Neural cell (in vitro differentiated cells): ENCODE measurements around the gene SLC30A7. TPM values are rescaled to one million over a fixed set of nuclear protein-coding genes. Genes with fewer than 3 reads are reported as not detected.

ENCODE experiments used
- H2AFZ ChIP-seq: fragments of 200-600, 300-800 bp; sonication (generic), shearing (Covaris generic); 2 replicates; pipeline ENCODE4 v1.6.0; 2014; ENCODE audit warnings: low read depth, mild to moderate bottlenecking, antibody characterized with exemption, low read length, moderate library complexity
- H3F3A ChIP-seq: fragments of 200-600 bp; shearing (Covaris generic); 2 replicates; pipeline ENCODE4 v1.6.1; 2016; ENCODE audit warnings: mild to moderate bottlenecking, moderate library complexity, mixed read lengths, antibody characterized with exemption, low read length; ENCODE audit not compliant: insufficient read depth, poor library complexity, severe bottlenecking
- H3K27ac ChIP-seq: fragments of 200-600, 300-800 bp; sonication (generic), shearing (Covaris generic); 2 replicates; pipeline ENCODE4 v1.5.1; 2014; ENCODE audit warnings: mild to moderate bottlenecking, low read length, moderate library complexity
- H3K27me3 ChIP-seq: fragments of 300-800, 200-600 bp; sonication (generic), shearing (Covaris generic); 2 replicates; pipeline ENCODE4 v1.6.0; 2014; ENCODE audit warnings: mild to moderate bottlenecking, low read depth, low read length, moderate library complexity; ENCODE audit not compliant: insufficient read depth
- H3K36me3 ChIP-seq: fragments of 300-800, 200-600 bp; sonication (generic), shearing (Covaris generic); 2 replicates; pipeline ENCODE4 v1.5.1; 2014; ENCODE audit warnings: mild to moderate bottlenecking, antibody characterized with exemption, low read length, moderate library complexity; ENCODE audit not compliant: insufficient read depth
- H3K4me2 ChIP-seq: fragments of 300-800, 200-600 bp; sonication (generic), shearing (Covaris generic); 2 replicates; pipeline ENCODE4 v1.6.0; 2014; ENCODE audit warnings: mild to moderate bottlenecking, low read length
- H3K4me3 ChIP-seq: fragments of 300-800, 200-600 bp; sonication (generic), shearing (Covaris generic); 2 replicates; pipeline ENCODE4 v1.5.1; 2014; ENCODE audit warnings: mild to moderate bottlenecking, low read length, moderate library complexity
- H3K79me2 ChIP-seq: fragments of 200-600 bp; shearing (Covaris generic); replicated peaks from 2 replicates; pipeline ENCODE4 v1.6.0; 2014; ENCODE audit warnings: mild to moderate bottlenecking, low read length, moderate library complexity; ENCODE audit not compliant: insufficient read depth
- H3K9ac ChIP-seq: fragments of 300-800, 200-600 bp; sonication (generic), shearing (Covaris generic); 2 replicates; pipeline ENCODE4 v1.6.1; 2016; ENCODE audit warnings: mild to moderate bottlenecking, low read length, mixed read lengths
- H3K9me2 ChIP-seq: fragments of 200-600 bp; shearing (Covaris generic); 2 replicates; pipeline ENCODE4 v1.6.1; 2016; ENCODE audit warnings: mild to moderate bottlenecking, low read length, mixed read lengths; ENCODE audit not compliant: insufficient read depth
- H3K9me3 ChIP-seq: fragments of 200-600, 300-800 bp; sonication (generic), shearing (Covaris generic); 2 replicates; pipeline ENCODE4 v1.6.1; 2016; ENCODE audit warnings: mild to moderate bottlenecking, mixed run types, low read length, moderate library complexity, mixed read lengths
- H4K20me1 ChIP-seq: fragments of 200-600 bp; shearing (Covaris generic); 2 replicates; pipeline ENCODE4 v1.6.1; 2016; ENCODE audit warnings: mild to moderate bottlenecking, mixed run types; ENCODE audit not compliant: insufficient read depth
- CTCF ChIP-seq: fragments of 450-650 bp; IDR thresholded peaks from 2 replicates; pipeline ENCODE4 v1.5.1; 2014; ENCODE audit warnings: antibody characterized with exemption, mild to moderate bottlenecking, moderate library complexity; ENCODE audit not compliant: poor library complexity, severe bottlenecking
- EP300 ChIP-seq: fragments of 450-650 bp; conservative IDR thresholded peaks from 2 replicates; pipeline ENCODE4 v1.6.1; 2014; ENCODE audit warnings: antibody characterized with exemption, mild to moderate bottlenecking, moderate library complexity; ENCODE audit not compliant: poor library complexity, severe bottlenecking
- EZH2 ChIP-seq: fragments of 200-600, 300-800 bp; shearing (Covaris generic), sonication (generic); IDR thresholded peaks from 2 replicates; pipeline ENCODE4 v1.6.1; 2014; ENCODE audit warnings: antibody characterized with exemption, low read length, borderline replicate concordance, mild to moderate bottlenecking; ENCODE audit not compliant: insufficient read depth, poor library complexity, severe bottlenecking
- MXI1 ChIP-seq: fragments of 450-650 bp; conservative IDR thresholded peaks from 2 replicates; pipeline ENCODE4 v1.6.1; 2014; ENCODE audit warnings: antibody characterized with exemption, mild to moderate bottlenecking; ENCODE audit not compliant: poor library complexity, severe bottlenecking
- POLR2AphosphoS5 ChIP-seq: IDR thresholded peaks from 2 replicates; pipeline ENCODE4 v1.6.1; 2012
- RAD21 ChIP-seq: fragments of 450-650 bp; conservative IDR thresholded peaks from 2 replicates; pipeline ENCODE4 v1.6.1; 2014; ENCODE audit warnings: antibody characterized with exemption, mild to moderate bottlenecking, moderate library complexity
- REST ChIP-seq: IDR thresholded peaks from 2 replicates; pipeline ENCODE4 v1.6.1; 2012; ENCODE audit warnings: borderline replicate concordance
- SMC3 ChIP-seq: fragments of 450-650 bp; conservative IDR thresholded peaks from 2 replicates; pipeline ENCODE4 v1.6.1; 2014; ENCODE audit warnings: antibody characterized with exemption, mild to moderate bottlenecking, moderate library complexity; ENCODE audit not compliant: poor library complexity
- TAF1 ChIP-seq: IDR thresholded peaks from 2 replicates; pipeline ENCODE4 v1.6.1; 2012; ENCODE audit warnings: low read depth
- polyA plus RNA-seq: library from polyadenylated mRNA; depleted of rRNA; stranded (reverse); fragments of >200 nt; gene quantifications from 2 replicates; pipeline ENCODE4 v1.2.3, GENCODE V29; 2014

SLC30A7 gene
- polyA plus RNA-seq, 1 donor from 2014 or later = 19.8 TPM

- no peaks in the 10 kb centered on the region for H3K9me2 ChIP-seq
- H3K4me3 ChIP-seq = no peak overlapping the region
- no peaks in the 10 kb centered on the region for H4K20me1 ChIP-seq
- no peaks in the 10 kb centered on the region for H3K79me2 ChIP-seq
- H3K4me2 ChIP-seq = no peak overlapping the region
- H3F3A ChIP-seq = no peaks in the 10 kb centered on the region
- TF ChIP-seq SMC3 (no peak), EP300 (no peak), REST (no peak), TAF1 (no peak), EZH2 (no peak), CTCF (no peak), POLR2AphosphoS5 (no peak), MXI1 (no peak), RAD21 (no peak)
- no peaks in the 10 kb centered on the region for H3K36me3 ChIP-seq
- H3K9ac ChIP-seq = no peak overlapping the region
- H2AFZ ChIP-seq = no peak overlapping the region
- H3K9me3 ChIP-seq = no peaks in the 10 kb centered on the region
- no peak overlapping the region for H3K27ac ChIP-seq
- no peaks in the 10 kb centered on the region for H3K27me3 ChIP-seq
Observed at GRCh38 chr1:101004670-101005069, 108.8 kb downstream of the SLC30A7 start.

- Histone ChIP-seq H3K9me2 (no peaks in the 10 kb centered on the region), H3K36me3 (no peaks in the 10 kb centered on the region), H3F3A (no peaks in the 10 kb centered on the region), H3K4me3 (no peak overlapping the region), H2AFZ (no peak overlapping the region), H3K9me3 (no peaks in the 10 kb centered on the region), H3K79me2 (no peaks in the 10 kb centered on the region), H3K9ac (no peak overlapping the region), H3K4me2 (no peak overlapping the region), H3K27me3 (no peaks in the 10 kb centered on the region), H3K27ac (no peak overlapping the region), H4K20me1 (no peaks in the 10 kb centered on the region)
- no peak for TF ChIP-seq EZH2
- TF ChIP-seq REST = no peak
- TF ChIP-seq POLR2AphosphoS5 = no peak
- TF ChIP-seq TAF1 = no peak
- no peak for TF ChIP-seq EP300
- no peak for TF ChIP-seq RAD21
- TF ChIP-seq CTCF = no peak
- no peak for TF ChIP-seq SMC3
- TF ChIP-seq MXI1 = no peak
Observed at GRCh38 chr1:101005183-101005582, 109.3 kb downstream of the SLC30A7 start.
